Sigmoid colon (tissue), 7 donors: ENCODE measurements around the gene TRAFD1. TPM values are rescaled to one million over a fixed set of nuclear protein-coding genes. Genes with fewer than 3 reads are reported as not detected.

ENCODE experiments used
- DNase-seq: peaks from one replicate; pipeline ENCODE4 v3.0.0-alpha.2; 2019
- H3K27ac ChIP-seq, 4 donors: fragments of 200-600 bp; sonication (generic); one replicate each; pipeline ENCODE4 v1.5.1; 2016 to 2019; ENCODE audit warnings: mild to moderate bottlenecking in 1 of 4
- H3K27me3 ChIP-seq, 3 donors: fragments of 200-600 bp; sonication (generic); one replicate each; pipeline ENCODE4 v1.5.1; 2019; ENCODE audit warnings: mild to moderate bottlenecking in 1 of 3
- H3K36me3 ChIP-seq, 4 donors: fragments of 200-600 bp; sonication (generic); one replicate each; pipeline ENCODE4 v1.5.1; 2016 to 2019
- H3K4me1 ChIP-seq, 4 donors: fragments of 200-600 bp; sonication (generic); one replicate each; pipeline ENCODE4 v1.5.1; 2017 to 2019
- H3K4me3 ChIP-seq, 4 donors: fragments of 200-600 bp; sonication (generic); one replicate each; pipeline ENCODE4 v1.5.1; 2017 to 2019; ENCODE audit warnings: mild to moderate bottlenecking in 2 of 4, moderate library complexity in 1 of 4
- H3K9me3 ChIP-seq, 4 donors: fragments of 200-600 bp in 3 of 4; sonication (generic) in 3 of 4; one replicate each; pipeline versions ENCODE4 v1.5.1 to v1.6.1; 2013 to 2019
- CTCF ChIP-seq, 4 experiments: fragments of 450-650 bp in 3 of 4; fragments of 200-600 bp in 1 of 4; IDR thresholded peaks; one replicate each; pipeline ENCODE4 v1.5.1; 2016 to 2019; ENCODE audit warnings: antibody characterized with exemption in 4 of 4, mild to moderate bottlenecking in 3 of 4, moderate library complexity in 2 of 4
- EP300 ChIP-seq, 4 donors: sonication (generic); formaldehyde crosslinking; IDR thresholded peaks; one replicate each; pipeline ENCODE4 v1.6.1; 2017; ENCODE audit warnings: antibody characterized with exemption in 4 of 4
- POLR2A ChIP-seq, 2 donors: fragments of 450-650 bp; IDR thresholded peaks; one replicate each; pipeline ENCODE4 v1.6.1; 2016; ENCODE audit warnings: antibody characterized with exemption in 2 of 2, mild to moderate bottlenecking in 2 of 2, moderate library complexity in 2 of 2
- POLR2AphosphoS5 ChIP-seq, 4 donors: sonication (generic); formaldehyde crosslinking; IDR thresholded peaks; one replicate each; pipeline ENCODE4 v1.6.1; 2017; ENCODE audit warnings: antibody characterized with exemption in 4 of 4
- WGBS, 2 donors: extraction: QIAGEN DNeasy Blood & Tissue Kit; methylation state at CpG; one replicate each; pipeline ENCODE4 v1.1.7; 2013; 5-methylcytosine and 5-hydroxymethylcytosine counted together
- intact Hi-C: fragments of 100-400 bp; cut with DNase I; formaldehyde crosslinking; loops from one replicate; pipeline ENCODE4 v1.15.1; 2023
- polyA plus RNA-seq, 3 donors: library from polyadenylated mRNA; stranded (reverse); fragments of 200-250 nt; gene quantifications; one replicate each; pipeline ENCODE4 v1.2.3, GENCODE V29; 2013
- total RNA-seq, 4 donors: library from RNA; depleted of rRNA; stranded (reverse); fragments of >200 nt; gene quantifications; one replicate each; pipeline ENCODE4 v1.1.0, GENCODE V29; 2016
- donor health status: healthy with polysubstance abuse.
- donor health status: Bipolar disorder and iron deficiency.
- donor health status: healthy.

Gene TRAFD1
- total and polyA plus RNA-seq, 7 donors, result 17.4 to 90.8 (median 42.1) TPM

GRCh38 chr12:112175361-112176155, 50.2 kb downstream of the TRAFD1 start:
- no peaks in the 10 kb centered on the region for H3K4me1 ChIP-seq
- peak; percentile 34 for DNase-seq
- H3K36me3 ChIP-seq, result peaks cover 39 to 97% (median 57%) of the 10 kb centered on the region in 4 donors
- H3K27ac ChIP-seq, result no peak overlapping the region
- WGBS, 2 donors, result 95 to 96% methylated on average over 20 of the region's 20 CpGs
- no peaks in the 10 kb centered on the region for H3K27me3 ChIP-seq
- intact Hi-C loops, result no loop called here
- H3K4me3 ChIP-seq, result no peak overlapping the region
- TF ChIP-seq POLR2A (IDR thresholded peaks at IDR 0.05), result no peak
- TF ChIP-seq EP300 (IDR thresholded peaks at IDR 0.05), result no peak
- TF ChIP-seq POLR2AphosphoS5 (IDR thresholded peaks at IDR 0.05), result no peak
- TF ChIP-seq CTCF (IDR thresholded peaks at IDR 0.05), result no peak
- no peaks in the 10 kb centered on the region for H3K9me3 ChIP-seq

- Histone ChIP-seq H3K9me3 (no peaks in the 10 kb centered on the region), H3K4me3 (no peak overlapping the region), H3K27ac (no peak overlapping the region), H3K4me1 (no peaks in the 10 kb centered on the region), H3K36me3 (peaks cover 31 to 97% (median 57%) of the 10 kb centered on the region in 4 donors), H3K27me3 (no peaks in the 10 kb centered on the region)
- intact Hi-C loops, result no loop called here
- 91 to 94% methylated on average over 11 of the region's 11 CpGs for WGBS, 2 donors
- DNase-seq, result peak; percentile 33
- no peak for TF ChIP-seq POLR2A (IDR thresholded peaks at IDR 0.05)
- TF ChIP-seq CTCF (IDR thresholded peaks at IDR 0.05), result no peak
- TF ChIP-seq POLR2AphosphoS5 (IDR thresholded peaks at IDR 0.05), result no peak
- no peak for TF ChIP-seq EP300 (IDR thresholded peaks at IDR 0.05)
Observed at GRCh38 chr12:112176321-112177010, 51.1 kb downstream of the TRAFD1 start.

GRCh38 chr12:112178796-112179195, 53.4 kb downstream of the TRAFD1 start:
- Histone ChIP-seq H3K4me1 (no peaks in the 10 kb centered on the region), H3K4me3 (no peak overlapping the region), H3K27ac (no peak overlapping the region), H3K9me3 (no peaks in the 10 kb centered on the region), H3K36me3 (peaks cover 24 to 94% (median 51%) of the 10 kb centered on the region in 4 donors), H3K27me3 (no peaks in the 10 kb centered on the region)
- intact Hi-C loops, result no loop called here
- peak; percentile 60 for DNase-seq
- TF ChIP-seq POLR2A (IDR thresholded peaks at IDR 0.05), result no peak
- no peak for TF ChIP-seq POLR2AphosphoS5 (IDR thresholded peaks at IDR 0.05)
- TF ChIP-seq EP300 (IDR thresholded peaks at IDR 0.05), result no peak
- no peak for TF ChIP-seq CTCF (IDR thresholded peaks at IDR 0.05)
- 96 to 97% methylated on average over 15 of the region's 15 CpGs for WGBS, 2 donors

GRCh38 chr12:112179341-112179740, 54.0 kb downstream of the TRAFD1 start:
- no peak overlapping the region for H3K27ac ChIP-seq
- 95 to 96% methylated on average over 11 of the region's 11 CpGs for WGBS, 2 donors

More at GRCh38 chr12:112179341-112179740, 54.0 kb downstream of the TRAFD1 start:
- DNase-seq, result peak; percentile 52
- Histone ChIP-seq H3K9me3 (no peaks in the 10 kb centered on the region), H3K36me3 (peaks cover 29 to 94% (median 53%) of the 10 kb centered on the region in 4 donors), H3K27me3 (no peaks in the 10 kb centered on the region), H3K4me1 (no peaks in the 10 kb centered on the region), H3K4me3 (no peak overlapping the region)
- intact Hi-C loops, result no loop called here
- no peak for TF ChIP-seq POLR2AphosphoS5 (IDR thresholded peaks at IDR 0.05)
- no peak for TF ChIP-seq EP300 (IDR thresholded peaks at IDR 0.05)
- TF ChIP-seq POLR2A (IDR thresholded peaks at IDR 0.05), result no peak
- TF ChIP-seq CTCF (IDR thresholded peaks at IDR 0.05), result no peak
